Activated naive CD4-positive, alpha-beta T cell treated with anti-CD3 and anti-CD28 coated beads, Interleukin-2, amount 50 U/mL, for 72 hours (primary cell): ENCODE results near the gene CANT1. TPM values are rescaled to one million over a fixed set of nuclear protein-coding genes. Genes with fewer than 3 reads are reported as not detected.

Experiments used
- ATAC-seq, 2 donors: fragments of 150-1000 bp; cut with Tn5 transposase; 2 replicates each; pipeline ENCODE4 v1.10.0; 2021; ENCODE audit warnings: mild to moderate bottlenecking in 2 of 2, moderate library complexity in 2 of 2
- DNase-seq, 2 donors: peaks; one replicate each; pipeline ENCODE4 v3.0.0; 2021 to 2022; ENCODE audit warnings: low spot score in 2 of 2
- H3K27ac Mint-ChIP-seq, 2 donors: one replicate each; pipeline ENCODE4 v1.8.0; 2022; ENCODE audit warnings: mild to moderate bottlenecking in 2 of 2, mixed read lengths in 2 of 2
- H3K36me3 Mint-ChIP-seq, 2 donors: one replicate each; pipeline ENCODE4 v1.8.0; 2022; ENCODE audit warnings: mixed read lengths in 2 of 2
- H3K9me3 Mint-ChIP-seq, 2 donors: one replicate each; pipeline ENCODE4 v1.8.0; 2022; ENCODE audit warnings: mixed read lengths in 2 of 2
- total RNA-seq, 2 donors: library from RNA; stranded (reverse); gene quantifications; one replicate each; pipeline ENCODE4 v1.2.3, GENCODE V29; 2022

CANT1 gene
- total RNA-seq, 2 donors from 2014 or later, result 54.7 to 57.0 TPM

GRCh38 chr17:78981010-78981888 lies 28.3 kb downstream of the CANT1 start:
- DNase-seq, result no peak
- Mint-ChIP-seq H3K9me3 (no peaks in the 10 kb centered on the region), H3K36me3 (no peaks in the 10 kb centered on the region), H3K27ac (peak overlapping the region in 1 of 2 donors; percentile 96)
- no peak for ATAC-seq

DNA sequence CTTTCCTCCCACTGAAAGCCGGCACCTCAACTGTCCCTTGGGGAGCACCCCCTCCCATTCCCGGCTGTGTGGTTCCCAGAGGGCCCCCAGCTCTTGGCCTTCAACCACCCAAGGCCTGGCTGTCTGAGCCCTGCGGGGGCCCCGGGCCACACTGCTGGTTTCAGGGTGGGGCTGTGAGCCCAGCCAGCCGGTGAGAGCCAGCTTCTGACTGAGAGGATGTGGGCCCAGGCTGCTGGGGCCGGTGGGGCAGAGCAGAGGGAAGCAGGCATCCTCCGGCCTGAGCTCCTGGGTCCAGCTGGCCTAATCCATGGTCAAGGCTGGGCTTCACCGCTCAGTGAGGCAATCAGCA lies 29.0 kb downstream of the CANT1 start:
- ATAC-seq, result no peak

DNA sequence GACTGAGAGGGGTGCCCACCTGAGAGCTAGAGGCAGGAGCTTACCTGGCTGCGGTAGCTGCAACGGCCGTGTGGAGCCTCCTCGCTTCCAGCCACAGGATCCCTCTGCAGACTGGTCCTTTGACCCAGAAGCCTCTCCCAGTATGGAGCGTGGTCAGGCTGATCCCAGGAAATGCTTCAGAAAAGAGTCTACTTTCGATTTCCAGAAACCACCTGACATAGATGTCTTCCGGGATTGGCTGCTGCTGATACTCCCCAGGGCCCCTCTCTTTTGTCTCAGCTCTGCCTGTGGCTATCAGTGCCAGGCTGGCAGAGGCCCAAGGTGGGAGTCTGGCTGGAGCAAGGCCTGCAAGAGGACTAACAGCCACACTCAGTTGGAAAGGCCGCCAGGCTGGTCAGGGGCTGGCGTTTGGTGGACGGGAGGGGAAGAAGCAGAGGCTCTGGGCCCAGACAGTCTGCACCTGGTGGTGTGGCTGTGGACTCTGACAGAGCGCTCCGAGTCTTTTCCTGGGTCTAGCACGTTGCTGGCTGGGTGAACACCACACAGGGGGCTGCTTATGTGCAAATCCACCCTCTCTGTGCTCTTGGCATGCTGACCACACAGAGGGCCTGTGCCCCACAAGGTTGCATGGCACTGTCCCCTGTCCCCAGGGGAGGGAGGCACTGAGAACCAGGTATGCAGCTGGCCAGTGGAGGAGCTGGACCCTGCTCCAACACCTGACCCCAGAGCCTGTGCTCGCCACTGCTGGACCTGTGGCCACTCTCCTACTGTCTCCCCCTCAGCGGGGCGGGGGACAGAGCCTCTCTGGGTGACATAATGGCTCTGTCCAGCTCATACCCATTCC lies 29.6 kb downstream of the CANT1 start, which contains the start of gene LGALS3BP:
Gene LGALS3BP (minus strand): TSS at position 144 of the 844 bp plus-strand sequence. CDS start 2,732 bp downstream, outside the sequence.
- Mint-ChIP-seq H3K27ac (peak within 1 kb of the TSS; percentile 91 to 96), H3K9me3 (no peaks in the 10 kb centered on the region), H3K36me3 (no peaks in the 10 kb centered on the region)
- ATAC-seq, result peak; percentile 80 to 86
- DNase-seq, result peak in 1 of 2 donors; percentile 53

More for the DNA sequence above, 29.0 kb downstream of the CANT1 start:
- Mint-ChIP-seq H3K36me3 (no peaks in the 10 kb centered on the region), H3K9me3 (no peaks in the 10 kb centered on the region), H3K27ac (peak overlapping the region; percentile 55 to 96)
- DNase-seq, result no peak

DNA sequence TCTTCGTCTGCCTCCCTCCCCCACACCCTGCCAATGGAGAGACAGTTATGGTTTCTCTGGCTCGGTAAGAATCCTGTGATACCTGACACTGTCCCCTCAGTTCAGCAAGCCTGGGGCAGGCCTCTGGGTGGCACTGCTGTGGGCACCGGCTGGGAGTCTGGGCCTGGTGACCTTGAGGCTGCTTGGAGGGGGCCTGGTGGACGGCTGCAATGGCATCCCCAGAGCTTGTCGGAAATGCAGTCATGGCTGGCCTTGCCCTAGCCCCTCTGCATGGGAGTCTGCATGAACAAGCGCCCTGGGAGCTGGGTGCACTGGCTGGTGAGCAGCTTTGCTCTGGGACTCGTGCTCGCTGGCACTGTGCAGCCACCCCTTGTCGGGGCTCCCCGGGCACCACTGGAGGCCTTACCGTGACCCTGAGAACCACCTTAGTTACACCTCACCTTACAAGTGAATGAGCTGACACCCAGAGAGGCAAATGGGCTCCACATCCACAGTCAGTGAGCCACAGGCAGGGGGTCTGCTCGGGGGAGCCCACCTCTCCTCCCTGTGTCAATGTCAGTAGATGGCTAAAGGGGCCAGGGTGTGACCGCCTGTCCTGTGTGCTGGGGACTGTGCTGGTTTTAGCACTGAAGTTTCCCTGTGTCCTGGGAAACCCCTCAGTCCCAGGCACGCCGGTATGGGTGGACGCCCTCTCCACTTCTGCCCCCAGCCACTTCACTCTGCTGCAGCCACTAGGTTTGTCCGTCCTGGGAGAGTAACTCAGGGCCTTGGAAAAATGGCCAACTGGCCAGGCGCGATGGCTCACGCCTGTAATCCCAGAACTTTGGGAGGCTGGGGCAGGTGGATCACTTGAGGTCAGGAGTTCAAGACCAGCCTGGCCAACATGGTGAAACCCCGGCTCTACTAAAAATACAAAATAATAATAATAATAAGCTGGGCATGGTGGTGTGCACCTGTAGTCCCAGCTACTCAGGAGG lies 31.3 kb downstream of the CANT1 start:
- Mint-ChIP-seq H3K27ac (peak overlapping the region; percentile 15 to 44), H3K36me3 (no peaks in the 10 kb centered on the region), H3K9me3 (no peaks in the 10 kb centered on the region)
- no peak for DNase-seq
- no peak for ATAC-seq

DNA sequence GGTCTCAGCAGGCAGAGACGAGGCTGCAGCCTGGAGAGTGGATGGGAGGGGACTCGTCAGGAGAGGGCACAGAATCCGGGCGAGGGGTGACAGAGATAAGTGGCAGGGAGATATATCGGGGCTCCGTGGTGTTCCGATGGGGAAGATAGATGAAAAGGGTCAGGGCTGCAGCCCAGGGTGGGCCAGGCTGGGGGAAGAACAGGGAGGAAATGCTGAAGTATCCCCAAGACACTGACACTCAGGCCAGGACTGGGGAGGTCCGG lies 32.0 kb downstream of the CANT1 start:
- ATAC-seq (no peak), DNase-seq (no peak)
- no peaks in the 10 kb centered on the region for H3K9me3 Mint-ChIP-seq
- no peaks in the 10 kb centered on the region for H3K36me3 Mint-ChIP-seq
- H3K27ac Mint-ChIP-seq, result peak overlapping the region in 1 of 2 donors; percentile 15

GRCh38 chr17:78976907-78977680 lies 32.5 kb downstream of the CANT1 start:
- no peak for DNase-seq
- H3K36me3 Mint-ChIP-seq, result no peaks in the 10 kb centered on the region
- H3K27ac Mint-ChIP-seq, result peak overlapping the region; percentile 15 to 55
- H3K9me3 Mint-ChIP-seq, result no peaks in the 10 kb centered on the region
- no peak for ATAC-seq

DNA sequence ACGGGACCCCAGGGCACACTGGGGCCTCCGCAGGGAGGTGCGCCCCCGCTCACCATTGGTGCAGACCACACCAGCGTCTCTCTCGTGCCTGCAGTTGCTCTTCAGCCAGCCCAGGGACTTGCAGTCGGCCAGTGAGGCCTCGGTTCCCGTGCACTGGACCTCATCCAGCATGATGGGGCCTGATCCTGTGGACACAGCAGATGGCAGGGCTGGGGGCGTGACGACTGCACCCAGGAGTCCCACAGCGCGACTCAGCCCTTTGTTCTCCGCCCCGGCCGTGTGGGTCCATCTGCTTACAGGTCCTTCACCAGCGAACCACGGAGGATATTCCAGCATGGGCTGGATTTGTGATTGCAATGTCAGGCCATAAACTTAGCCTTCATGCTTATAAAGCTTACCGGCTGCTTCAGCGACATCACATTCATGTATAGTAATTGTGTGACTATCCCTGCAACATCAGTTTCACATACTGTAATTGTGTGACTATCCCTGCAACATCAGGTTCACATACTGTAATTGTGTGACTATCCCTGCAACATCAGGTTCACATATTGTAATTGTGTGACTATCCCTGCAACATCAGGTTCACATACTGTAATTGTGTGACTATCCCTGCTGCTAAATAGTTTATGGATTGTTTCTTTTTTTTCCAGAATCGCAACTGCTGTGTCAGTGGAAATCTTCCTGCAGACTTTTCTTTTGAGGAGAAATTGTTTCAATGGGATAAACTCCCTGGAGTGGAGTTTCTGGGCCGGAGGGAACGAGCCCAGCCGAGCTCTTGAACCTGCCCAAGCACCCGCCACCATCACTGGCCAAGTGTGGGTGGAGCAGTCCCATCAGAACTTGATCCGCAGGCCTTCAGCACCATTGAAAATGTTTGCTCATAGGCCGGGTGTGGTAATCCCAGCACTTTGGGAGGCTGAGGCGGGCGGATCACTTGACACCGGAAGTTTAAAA lies 34.7 kb downstream of the CANT1 start:
- Mint-ChIP-seq H3K27ac (peak overlapping the region in 1 of 2 donors; percentile 46), H3K9me3 (no peaks in the 10 kb centered on the region), H3K36me3 (no peaks in the 10 kb centered on the region)
- ATAC-seq, result no peak
- no peak for DNase-seq

- Mint-ChIP-seq H3K27ac (no peak overlapping the region), H3K9me3 (no peaks in the 10 kb centered on the region), H3K36me3 (no peaks in the 10 kb centered on the region)
- ATAC-seq (no peak), DNase-seq (no peak)
Measured at GRCh38 chr17:78973792-78974520, 35.6 kb downstream of the CANT1 start.

DNA sequence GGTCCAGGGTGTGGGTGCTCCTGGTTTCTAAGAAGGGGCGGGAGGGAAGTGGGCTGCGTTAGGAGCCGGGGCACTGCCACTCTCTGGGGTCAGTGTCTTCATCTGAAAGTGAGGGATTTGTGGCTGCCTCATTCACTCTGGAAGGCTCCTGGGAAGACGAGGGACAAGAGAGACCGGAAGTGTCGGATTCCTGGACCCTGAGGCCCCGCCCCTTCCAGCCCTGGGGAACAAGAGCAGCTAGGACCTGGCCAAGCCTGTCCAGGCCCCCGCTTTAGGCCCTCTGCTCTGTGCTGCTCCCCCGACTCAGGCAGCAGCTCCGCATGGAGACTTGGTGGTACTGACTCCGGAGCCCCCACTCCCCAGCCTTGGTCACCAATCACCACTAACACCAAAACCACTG lies 36.4 kb downstream of the CANT1 start:
- Mint-ChIP-seq H3K9me3 (no peaks in the 10 kb centered on the region), H3K27ac (no peak overlapping the region)
- ATAC-seq, result no peak

DNA sequence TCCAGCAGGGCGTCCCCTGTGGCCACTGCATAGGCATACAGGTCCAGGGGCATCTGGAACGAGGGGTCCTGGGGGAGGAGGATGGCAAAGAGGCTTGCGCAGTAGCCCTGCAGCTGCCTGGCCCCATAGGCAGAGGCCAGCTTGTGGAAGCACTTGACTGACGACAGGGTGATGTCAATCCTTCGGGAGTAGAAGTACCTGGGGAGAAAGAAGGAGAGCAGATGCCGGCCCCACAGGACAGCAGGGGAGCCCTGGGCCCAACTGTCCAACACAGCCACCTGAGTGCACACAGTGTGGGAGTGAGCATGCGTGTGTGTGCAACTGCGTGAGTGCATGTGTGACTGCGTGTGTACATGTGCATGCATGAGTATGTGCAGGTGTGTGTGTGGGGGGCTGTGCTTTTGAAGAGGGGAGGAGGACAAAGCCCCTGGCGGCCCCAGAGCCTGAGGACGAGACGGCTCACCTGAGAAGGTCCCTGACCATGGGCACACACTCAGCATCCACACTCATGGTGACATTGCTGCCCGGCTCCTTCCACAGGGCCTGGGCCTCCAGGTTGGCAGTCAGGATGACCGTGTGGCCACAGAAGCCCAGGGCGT lies 37.0 kb downstream of the CANT1 start:
- no peak for DNase-seq
- H3K27ac Mint-ChIP-seq, result peak overlapping the region in 1 of 2 donors; percentile 26
- ATAC-seq, result no peak
- no peaks in the 10 kb centered on the region for H3K9me3 Mint-ChIP-seq
- no peaks in the 10 kb centered on the region for H3K36me3 Mint-ChIP-seq

More for the DNA sequence above, 36.4 kb downstream of the CANT1 start:
- H3K36me3 Mint-ChIP-seq, result no peaks in the 10 kb centered on the region
- no peak for DNase-seq

DNA sequence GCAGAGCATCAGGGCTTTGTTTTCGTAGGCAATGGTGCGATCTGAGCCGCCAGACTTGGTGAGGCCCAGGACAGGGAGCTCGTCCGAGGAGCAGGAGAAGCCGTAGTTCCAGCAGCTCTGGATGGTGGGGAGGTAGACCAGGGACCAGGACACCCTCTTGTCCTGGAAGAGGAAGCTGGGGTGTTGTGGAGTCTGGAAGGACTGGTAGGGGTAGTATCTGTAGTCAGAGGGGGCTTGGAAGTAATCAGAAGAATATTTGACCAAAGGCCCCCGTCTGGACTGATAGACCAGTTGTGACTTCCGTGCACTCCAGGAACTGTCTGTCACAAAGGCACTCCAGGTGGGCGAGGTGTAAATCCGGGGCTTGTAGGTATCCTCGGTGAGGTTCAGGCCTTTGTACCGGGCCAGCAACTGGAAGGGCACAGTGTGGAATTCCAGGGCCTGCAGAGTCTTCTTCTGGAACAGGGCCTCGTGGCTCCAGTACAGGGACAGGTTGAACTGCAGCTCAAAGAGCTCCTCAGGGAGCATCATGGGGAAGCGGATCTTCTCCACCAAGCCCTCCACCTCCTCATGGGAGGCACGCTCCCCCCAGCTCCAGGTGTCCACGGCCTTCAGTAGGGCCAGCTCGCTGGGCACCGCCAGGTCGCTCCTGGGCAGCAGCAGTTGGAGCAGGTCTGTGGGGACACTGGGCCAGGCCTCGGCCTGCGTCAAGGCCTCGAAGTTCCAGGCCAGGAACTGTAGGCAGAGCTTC lies 37.6 kb downstream of the CANT1 start:
- ATAC-seq (no peak), DNase-seq (no peak)
- no peaks in the 10 kb centered on the region for H3K36me3 Mint-ChIP-seq
- H3K9me3 Mint-ChIP-seq, result no peaks in the 10 kb centered on the region
- H3K27ac Mint-ChIP-seq, result peak overlapping the region; percentile 69 to 94

DNA sequence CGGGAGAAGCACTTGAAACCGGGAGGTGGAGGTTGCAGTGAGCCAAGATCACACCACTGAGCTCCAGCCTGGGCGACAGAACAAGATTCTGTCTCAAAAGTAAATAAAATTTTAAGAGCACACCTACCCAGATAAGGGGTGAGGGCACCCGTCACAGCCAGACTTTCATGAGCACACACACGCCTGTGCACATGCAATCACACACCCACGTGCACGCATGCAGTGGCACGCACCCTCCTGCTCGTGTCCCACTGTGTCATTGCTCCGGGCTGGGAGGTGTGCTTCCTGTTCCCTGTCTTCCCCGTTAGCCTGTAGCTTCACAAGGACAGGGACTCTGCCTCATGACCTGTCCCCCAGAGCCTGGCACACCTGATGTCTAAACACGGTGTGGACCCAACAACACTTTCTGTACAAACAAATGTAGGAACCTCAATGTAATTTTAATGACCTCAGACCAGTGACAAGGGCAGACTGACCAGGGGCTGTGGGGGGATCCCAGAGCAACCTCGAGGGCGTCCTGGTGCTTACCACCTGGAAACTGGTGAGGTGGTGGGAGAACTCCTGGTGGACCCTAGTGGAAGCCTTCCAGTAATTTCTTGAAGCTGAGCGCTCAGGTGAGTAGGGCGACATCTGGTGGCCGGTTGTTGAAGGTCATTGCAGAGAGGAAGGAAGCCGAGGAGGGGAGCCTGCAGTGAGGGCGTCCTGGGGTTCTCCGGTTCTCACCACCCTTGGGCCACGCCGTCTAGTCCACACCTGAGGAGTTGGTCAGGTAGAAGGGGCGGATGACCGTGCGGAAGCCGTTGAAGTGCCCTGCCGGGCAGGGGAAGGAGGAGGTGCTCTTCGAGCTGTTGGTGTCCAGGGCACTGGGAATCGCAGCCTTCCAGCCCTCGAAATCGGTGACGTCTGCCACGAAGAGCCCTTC lies 38.5 kb downstream of the CANT1 start:
- DNase-seq (peak; percentile 73 to 79), ATAC-seq (peak; percentile 61 to 75)
- Mint-ChIP-seq H3K9me3 (no peaks in the 10 kb centered on the region), H3K36me3 (no peaks in the 10 kb centered on the region), H3K27ac (peak overlapping the region; percentile 69 to 94)
